ENCODE results near the gene SPECC1L. TPM values are rescaled to one million over a fixed set of nuclear protein-coding genes. Genes with fewer than 3 reads are reported as not detected.
A peak's percentile ranks its signal among the peaks of the same experiment; 100 is the strongest.

The SPECC1L gene
- total and polyA plus RNA-seq, 2 of the 8 experiments (the other 6 are each of a cell fraction or from before 2014, with no cell fraction given), result 15.7 to 61.6 TPM

DNA sequence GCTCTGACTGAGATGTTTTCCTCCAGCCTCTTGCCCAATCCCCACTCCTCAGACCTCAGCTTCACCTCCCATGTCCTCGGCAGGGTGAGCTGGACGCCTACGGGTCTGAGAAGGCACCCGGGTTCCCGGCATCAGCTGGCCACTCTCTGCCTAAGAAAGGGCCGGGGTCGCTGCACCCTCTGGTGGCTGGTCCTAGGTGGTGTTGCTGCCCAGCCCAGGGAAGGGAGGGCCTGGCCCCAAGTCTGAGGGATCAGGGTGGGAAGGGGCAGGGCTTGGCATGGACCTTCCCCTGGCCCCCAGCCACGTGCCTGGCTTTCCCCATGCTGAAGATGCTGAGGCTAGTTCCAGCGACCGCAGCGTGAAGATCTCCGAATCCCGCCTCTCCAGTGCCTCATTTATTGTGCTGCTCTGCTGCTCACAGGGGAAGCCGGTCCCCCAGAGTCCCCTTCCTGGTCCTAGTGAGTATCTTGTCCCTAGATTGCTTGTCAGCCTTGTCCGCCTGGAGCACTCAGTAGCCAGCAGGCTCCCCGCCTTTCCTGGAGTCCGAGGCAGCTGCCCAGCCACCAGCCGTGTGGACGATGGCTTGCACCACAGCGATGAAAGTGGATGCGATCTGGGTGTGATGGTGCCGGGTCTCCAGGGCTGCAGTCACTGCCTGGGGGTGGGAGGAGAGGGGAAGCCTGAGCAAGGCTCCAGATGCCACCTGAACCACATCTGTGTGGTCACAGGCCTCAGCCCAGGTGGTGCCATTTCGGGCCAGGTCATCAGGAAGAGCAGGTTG is 22.9 kb upstream of the SPECC1L start:
- Histone ChIP-seq H3K27me3 (replicated peaks in 1 of 4; ENCODE audit: control insufficient read depth in 3 of 4, extremely low read depth in 1 of 4, insufficient read depth in 3 of 4, low read length in 3 of 4) (no peaks in the 10 kb centered on the region; a peak in 1 of 7 replicates), H4K20me1 (replicated peaks in 1 of 2; ENCODE audit: control insufficient read depth in 1 of 2, insufficient read depth in 2 of 2, low read length in 2 of 2) (peaks cover 0 to 2% of the 10 kb centered on the region in 2 experiments), H2BK5ac (ENCODE audit: low read depth, low read length) (no peak overlapping the region), H3K23me2 (ENCODE audit: low read depth, low read length) (peaks cover 2% of the 10 kb centered on the region; the same call in 1 of the 2 replicates), H2BK120ac (replicated peaks; ENCODE audit: low read depth, low read length) (no peak overlapping the region), H4K8ac (ENCODE audit: extremely low read depth, insufficient read depth, low read length) (no peak overlapping the region), H3K9me3 (ENCODE audit: insufficient read depth in 2 of 2, low read depth in 1 of 2, low read length in 1 of 2) (no peaks in the 10 kb centered on the region), H3K4me1 (replicated peaks in 1 of 4; ENCODE audit: control insufficient read depth in 3 of 4, insufficient read depth in 4 of 4, low read length in 3 of 4) (peaks cover 0 to 3% (median 0%) of the 10 kb centered on the region in 4 experiments; a peak in 2 of 7 replicates), H3K79me2 (ENCODE audit: control insufficient read depth in 1 of 2, insufficient read depth in 2 of 2, low read length in 2 of 2) (no peaks in the 10 kb centered on the region), H3K56ac (replicated peaks; ENCODE audit: insufficient read length, low read depth, low read length) (no peak overlapping the region), H2BK20ac (ENCODE audit: low read length) (no peak overlapping the region), H2BK12ac (ENCODE audit: low read depth, low read length) (0 out of 2 replicates have a peak overlapping the region, but pooled peaks have one; percentile 43), H3K23ac (ENCODE audit: insufficient read length) (no peak overlapping the region), H2AK5ac (ENCODE audit: low read depth, low read length) (no peak overlapping the region), H3K4me2 (ENCODE audit: insufficient read depth in 1 of 2, low read depth in 2 of 2, low read length in 2 of 2) (no peak overlapping the region), H2AFZ (ENCODE audit: low read length) (no peak overlapping the region; the same call in 1 of the 2 replicates), H3K36me3 (ENCODE audit: control insufficient read depth in 2 of 4, insufficient read depth in 4 of 4, low read length in 3 of 4) (no peaks in the 10 kb centered on the region), H3K14ac (ENCODE audit: insufficient read length) (no peak overlapping the region), H4K91ac (replicated peaks; ENCODE audit: insufficient read length, low read length) (no peak overlapping the region), H2BK15ac (ENCODE audit: low read length) (no peak overlapping the region), H3K79me1 (ENCODE audit: low read depth, low read length) (no peaks in the 10 kb centered on the region), H3K9ac (replicated peaks in 1 of 4; ENCODE audit: extremely low read depth in 1 of 4, low read depth in 3 of 4, low read length in 3 of 4) (no peak overlapping the region), H3K4ac (replicated peaks; ENCODE audit: insufficient read length, low read depth, low read length) (no peak overlapping the region), H3K27ac (ENCODE audit: low read depth, low read length) (no peak overlapping the region), H4K5ac (ENCODE audit: insufficient read length, low read depth, low read length) (no peak overlapping the region), H3K4me3 (ENCODE audit: extremely low read depth in 1 of 4, insufficient read depth in 2 of 4, low read depth in 3 of 4, low read length in 4 of 4) (no peak overlapping the region), H3K18ac (ENCODE audit: extremely low read depth, low read length) (no peak overlapping the region; the same call in 1 of the 2 replicates)
- FAIRE-seq (no peak), DNase-seq (ENCODE audit: low read depth in 1 of 2, low spot score in 2 of 2) (peak; percentile 63 to 92)
- ChIA-PET CTCF (ENCODE audit: partially characterized antibody) (interaction anchor here (0.6 to 2.2 kb wide), 12 partner anchors 16 to 246 kb away, joined by 3 to 29 read pairs (median 3); no protein-coding TSS in a partner anchor), POLR2A (ENCODE audit: partially characterized antibody) (interaction anchor here (1.0 kb wide), 1 partner anchor 51 kb away, joined by 3 read pairs; no protein-coding TSS in a partner anchor)
- 60% methylated on average over 21 of the region's 23 CpGs; no CpG with 5 or more reads in 1 of the 2 experiments for WGBS, 2 experiments (ENCODE audit: extremely low coverage in 1 of 2, insufficient coverage in 1 of 2, insufficient read length in 1 of 2, insufficient replicate concordance in 2 of 2, low coverage in 1 of 2, low lambda C conversion rate in 2 of 2, missing lambda C conversion rate in 1 of 2)
- 0 out of 2 replicates have a peak, but pooled peaks have one; percentile 34 for TF ChIP-seq CREB1 (IDR thresholded peaks at IDR 0.05)
- no peak for TF ChIP-seq KDM5A (IDR thresholded peaks at IDR 0.05; ENCODE audit: low read length)
- TF ChIP-seq, protein P1, sequence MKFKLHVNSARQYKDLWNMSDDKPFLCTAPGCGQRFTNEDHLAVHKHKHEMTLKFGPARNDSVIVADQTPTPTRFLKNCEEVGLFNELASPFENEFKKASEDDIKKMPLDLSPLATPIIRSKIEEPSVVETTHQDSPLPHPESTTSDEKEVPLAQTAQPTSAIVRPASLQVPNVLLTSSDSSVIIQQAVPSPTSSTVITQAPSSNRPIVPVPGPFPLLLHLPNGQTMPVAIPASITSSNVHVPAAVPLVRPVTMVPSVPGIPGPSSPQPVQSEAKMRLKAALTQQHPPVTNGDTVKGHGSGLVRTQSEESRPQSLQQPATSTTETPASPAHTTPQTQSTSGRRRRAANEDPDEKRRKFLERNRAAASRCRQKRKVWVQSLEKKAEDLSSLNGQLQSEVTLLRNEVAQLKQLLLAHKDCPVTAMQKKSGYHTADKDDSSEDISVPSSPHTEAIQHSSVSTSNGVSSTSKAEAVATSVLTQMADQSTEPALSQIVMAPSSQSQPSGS (IDR thresholded peaks at IDR 0.05; ENCODE audit: low read length), result no peak
